Skeletal muscle tissue (tissue), 4 donors: Measurements from ENCODE around the gene RAB6D. TPM values are rescaled to one million over a fixed set of nuclear protein-coding genes. Genes with fewer than 3 reads are reported as not detected.
"Not testable (repeated sequence)": the region's sequence is repeated elsewhere in the genome, so short reads cannot be mapped to it uniquely, and the experiment has no call there.

Experiments
- H3K27ac ChIP-seq: one replicate; pipeline ENCODE4 v1.7.0; 2013; ENCODE audit warnings: mild to moderate bottlenecking, low read depth, low read length, inconsistent platforms
- H3K27me3 ChIP-seq, 3 donors: one replicate each; pipeline ENCODE4 v1.7.0; 2013; ENCODE audit warnings: low read length in 3 of 3; ENCODE audit not compliant: control insufficient read depth in 3 of 3, insufficient read depth in 3 of 3
- H3K36me3 ChIP-seq, 3 donors: one replicate each; pipeline ENCODE4 v1.7.0; 2013; ENCODE audit warnings: low read length in 3 of 3; ENCODE audit not compliant: control insufficient read depth in 3 of 3, insufficient read depth in 3 of 3
- H3K4me1 ChIP-seq, 3 donors: one replicate each; pipeline ENCODE4 v1.7.0; 2013; ENCODE audit warnings: low read length in 3 of 3, mild to moderate bottlenecking in 3 of 3; ENCODE audit not compliant: control insufficient read depth in 3 of 3, insufficient read depth in 3 of 3
- H3K4me3 ChIP-seq, 3 donors: one replicate each; pipeline ENCODE4 v1.7.0; 2013; ENCODE audit warnings: low read length in 3 of 3
- H3K9ac ChIP-seq, 3 donors: one replicate each; pipeline ENCODE4 v1.7.0; 2013; ENCODE audit warnings: low read length in 3 of 3, mild to moderate bottlenecking in 3 of 3, moderate library complexity in 2 of 3, low read depth in 1 of 3
- H3K9me3 ChIP-seq, 3 donors: one replicate each; pipeline ENCODE4 v1.7.0; 2013; ENCODE audit warnings: low read length in 3 of 3; ENCODE audit not compliant: control insufficient read depth in 3 of 3
- total RNA-seq: library from RNA; depleted of rRNA; stranded (reverse); fragments of >200 nt; gene quantifications from one replicate; pipeline ENCODE4 v1.2.3, GENCODE V29; 2014
- donor health status: Osteomylitis.

The RAB6D gene
- not detected for total RNA-seq

DNA sequence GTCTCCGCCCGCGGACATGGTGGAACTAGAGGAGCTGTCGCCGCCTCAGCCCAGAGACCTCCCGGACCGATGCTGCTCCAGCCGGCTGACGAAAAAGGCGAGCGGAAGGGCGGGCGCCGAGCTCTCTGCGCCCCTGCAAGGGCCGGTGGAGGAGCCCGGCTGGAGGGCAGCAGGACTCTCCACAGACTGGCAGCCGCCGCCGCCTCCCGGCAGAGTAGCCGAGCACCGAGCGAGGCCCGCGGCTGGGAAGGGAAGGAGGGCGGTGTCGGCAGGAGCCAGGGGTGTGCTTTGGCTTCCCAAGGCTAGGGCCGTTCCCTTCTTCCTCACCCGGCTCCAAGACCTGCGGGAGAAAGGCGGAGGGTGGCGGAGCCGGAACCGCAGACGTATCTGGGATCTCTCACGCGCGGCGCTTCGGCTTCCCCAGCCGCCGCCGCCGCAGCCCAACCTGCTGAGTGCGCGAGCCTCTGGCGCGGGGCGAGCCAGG lies at the start of gene RAB6D:
TSS of gene RAB6D (minus strand) at position 466 of the 484 bp plus-strand sequence. CDS start at position 18, 448 bp downstream.
- not testable (repeated sequence) for H3K4me3 ChIP-seq, H3K9ac ChIP-seq, H3K36me3 ChIP-seq, H3K9me3 ChIP-seq, H3K27ac ChIP-seq, H3K4me1 ChIP-seq
- H3K27me3 ChIP-seq: peaks cover 8 to 24% (median 15%) of the 10 kb centered on the region in 3 donors

DNA sequence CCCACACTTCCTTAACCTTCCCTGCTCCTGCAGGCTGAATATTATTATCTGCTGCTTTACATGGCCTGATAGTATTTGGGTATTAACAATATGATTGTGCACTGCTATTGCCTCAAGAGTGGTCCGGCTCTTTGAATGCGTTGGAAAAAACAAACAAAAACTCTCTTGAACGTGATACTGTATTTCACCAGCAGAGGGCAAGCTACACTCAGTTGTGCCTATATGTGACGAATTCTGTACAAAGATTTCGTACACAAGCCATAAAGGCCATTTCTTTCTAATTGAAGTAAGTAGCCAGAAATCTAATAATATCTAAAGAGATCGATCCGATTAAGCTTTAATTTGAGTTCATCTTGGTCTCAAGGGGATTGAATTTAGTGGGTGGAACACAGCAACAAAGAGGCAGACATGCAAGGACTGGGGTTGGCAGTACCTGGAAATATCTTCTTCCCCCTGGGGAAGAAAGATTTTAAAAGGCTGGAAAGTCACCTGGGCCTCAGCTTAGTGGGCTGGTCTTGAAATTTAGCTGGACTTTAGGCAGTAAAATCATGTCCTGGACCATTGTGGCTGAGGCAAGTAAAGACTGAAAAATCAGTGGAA lies 49.3 kb upstream of the RAB6D start:
- Histone ChIP-seq H3K4me3 (no peak overlapping the region), H3K27ac (no peak overlapping the region), H3K36me3 (no peaks in the 10 kb centered on the region), H3K9me3 (no peaks in the 10 kb centered on the region), H3K4me1 (no peaks in the 10 kb centered on the region), H3K9ac (no peak overlapping the region), H3K27me3 (peaks cover 0 to 9% (median 8%) of the 10 kb centered on the region in 3 donors)

DNA sequence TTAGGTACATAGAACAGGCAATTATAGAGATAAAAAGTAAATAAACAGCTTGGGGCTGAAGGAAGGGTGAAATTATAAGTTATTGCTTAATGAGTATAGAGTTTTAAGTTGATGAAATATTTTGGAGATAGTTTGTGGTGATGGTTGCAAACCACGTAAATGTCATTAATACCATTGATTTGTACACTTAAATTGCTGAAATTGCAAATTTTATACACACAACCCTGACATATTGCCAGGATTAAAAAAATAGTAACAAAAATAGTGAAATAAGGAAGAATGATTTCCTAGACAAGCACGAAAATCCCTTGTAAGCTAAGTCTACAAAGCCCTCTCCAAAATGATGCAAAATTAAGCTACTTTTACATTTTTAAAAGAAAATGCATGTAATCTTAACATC lies 46.2 kb upstream of the RAB6D start:
- no peak overlapping the region for H3K9ac ChIP-seq
- H3K4me3 ChIP-seq: no peak overlapping the region
- no peaks in the 10 kb centered on the region for H3K4me1 ChIP-seq
- peaks cover 3 to 11% (median 6%) of the 10 kb centered on the region in 3 donors for H3K27me3 ChIP-seq
- H3K27ac ChIP-seq: no peak overlapping the region
- H3K9me3 ChIP-seq: no peaks in the 10 kb centered on the region
- H3K36me3 ChIP-seq: no peaks in the 10 kb centered on the region

DNA sequence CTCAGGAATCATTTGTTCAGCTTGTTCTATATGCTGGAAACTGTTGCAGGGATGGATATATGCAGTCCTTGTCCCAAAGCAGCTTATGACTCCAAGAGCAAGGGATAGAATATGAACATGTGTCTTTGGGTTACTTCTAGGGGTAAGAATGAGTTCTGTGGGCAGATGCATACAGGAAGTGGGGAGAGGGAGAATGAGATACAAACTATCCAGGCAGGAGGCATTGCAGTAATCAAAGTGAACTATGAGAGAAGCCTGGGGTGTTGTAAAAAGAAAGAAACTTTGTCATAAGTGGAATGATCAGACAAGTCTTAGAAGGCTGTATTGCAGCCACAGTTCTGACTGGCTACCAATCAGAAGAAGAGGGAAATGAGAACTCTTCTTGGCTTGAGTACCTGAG lies 44.8 kb upstream of the RAB6D start:
- no peak overlapping the region for H3K9ac ChIP-seq
- H3K27ac ChIP-seq: no peak overlapping the region
- H3K36me3 ChIP-seq: no peaks in the 10 kb centered on the region
- H3K9me3 ChIP-seq: no peaks in the 10 kb centered on the region
- H3K4me3 ChIP-seq: no peak overlapping the region
- H3K4me1 ChIP-seq: no peaks in the 10 kb centered on the region
- peaks cover 5 to 15% (median 6%) of the 10 kb centered on the region in 3 donors for H3K27me3 ChIP-seq

DNA sequence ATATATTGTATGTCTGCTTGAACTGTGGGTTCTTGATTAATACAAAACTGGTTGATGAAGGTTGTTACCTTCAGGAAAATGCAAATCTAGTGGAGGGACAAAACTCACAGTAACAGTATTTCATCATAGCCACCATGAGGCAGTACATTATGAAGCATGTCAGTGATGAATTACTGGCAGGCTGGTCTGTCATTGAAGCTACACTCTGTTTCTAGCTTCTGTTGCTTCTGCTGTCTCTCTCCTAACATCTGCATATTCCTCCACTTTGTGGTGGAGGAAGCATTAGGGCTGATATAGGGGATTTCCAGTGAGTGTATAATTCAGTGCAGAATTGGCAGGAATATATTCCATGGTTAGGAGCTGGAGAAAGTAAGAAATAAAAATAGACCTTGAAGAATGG lies 44.2 kb upstream of the RAB6D start:
- Histone ChIP-seq H3K27me3 (peaks cover 5 to 13% (median 6%) of the 10 kb centered on the region in 3 donors), H3K4me3 (no peak overlapping the region), H3K36me3 (no peaks in the 10 kb centered on the region), H3K9me3 (no peaks in the 10 kb centered on the region), H3K4me1 (no peaks in the 10 kb centered on the region), H3K27ac (no peak overlapping the region), H3K9ac (no peak overlapping the region)

DNA sequence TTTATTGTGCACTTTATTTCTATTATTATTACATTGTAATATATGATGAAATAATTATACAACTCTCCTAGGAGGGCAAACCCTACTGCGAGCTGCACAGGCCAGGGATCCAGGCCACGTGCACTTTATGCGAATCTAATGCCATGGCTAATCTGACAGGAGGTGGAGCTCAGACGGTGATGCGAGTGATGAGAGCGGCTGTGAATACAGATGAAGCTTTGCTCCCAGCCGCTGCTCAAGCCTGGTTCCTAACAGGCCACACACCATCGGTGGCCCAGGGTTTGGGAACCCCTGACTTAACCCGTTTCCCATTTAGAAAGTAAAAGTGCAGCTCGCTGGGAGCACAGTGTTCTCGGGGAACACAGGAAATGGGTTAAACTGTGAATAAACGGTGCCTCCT lies 40.8 kb upstream of the RAB6D start:
- Histone ChIP-seq H3K4me1 (no peaks in the 10 kb centered on the region), H3K4me3 (no peak overlapping the region), H3K9ac (no peak overlapping the region), H3K9me3 (no peaks in the 10 kb centered on the region), H3K27ac (no peak overlapping the region), H3K27me3 (peaks cover 6 to 18% (median 15%) of the 10 kb centered on the region in 3 donors), H3K36me3 (no peaks in the 10 kb centered on the region)

DNA sequence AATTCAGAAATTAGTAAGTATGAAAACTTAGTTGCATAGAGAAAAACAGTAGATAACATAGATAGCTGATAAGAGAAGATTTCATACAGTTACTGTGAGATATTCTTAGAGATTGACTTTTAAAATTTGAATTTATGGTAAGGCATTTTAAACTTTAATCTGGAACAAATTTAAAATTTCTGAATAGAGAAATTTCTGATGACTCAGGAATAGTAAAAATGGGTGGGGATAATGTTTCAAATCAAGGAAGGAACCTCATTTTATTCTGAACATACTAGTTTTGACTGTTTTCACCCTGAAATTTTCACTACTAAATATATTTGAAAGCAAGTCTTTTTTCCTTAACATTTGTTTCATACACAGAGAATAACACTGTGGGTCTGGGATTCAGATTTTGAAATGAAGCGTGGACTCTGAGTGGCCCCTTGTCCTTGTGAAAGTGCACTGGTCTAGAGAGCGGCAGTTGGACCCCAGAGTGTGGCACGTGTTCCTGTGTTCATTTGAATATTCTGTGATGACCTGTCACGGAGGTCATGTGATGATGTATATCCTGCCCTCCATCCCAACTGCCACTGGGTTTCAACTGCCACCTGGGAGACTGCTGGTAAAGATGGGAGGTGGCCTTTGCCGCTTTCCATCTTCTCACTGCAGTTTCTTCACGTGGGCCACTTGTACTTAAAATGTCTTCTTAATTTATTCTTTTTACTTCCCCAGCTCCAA lies 38.5 kb upstream of the RAB6D start:
- Histone ChIP-seq H3K36me3 (no peaks in the 10 kb centered on the region), H3K4me1 (no peaks in the 10 kb centered on the region), H3K4me3 (no peak overlapping the region), H3K27me3 (peaks cover 6 to 17% (median 13%) of the 10 kb centered on the region in 3 donors), H3K27ac (no peak overlapping the region), H3K9ac (no peak overlapping the region), H3K9me3 (no peaks in the 10 kb centered on the region)

DNA sequence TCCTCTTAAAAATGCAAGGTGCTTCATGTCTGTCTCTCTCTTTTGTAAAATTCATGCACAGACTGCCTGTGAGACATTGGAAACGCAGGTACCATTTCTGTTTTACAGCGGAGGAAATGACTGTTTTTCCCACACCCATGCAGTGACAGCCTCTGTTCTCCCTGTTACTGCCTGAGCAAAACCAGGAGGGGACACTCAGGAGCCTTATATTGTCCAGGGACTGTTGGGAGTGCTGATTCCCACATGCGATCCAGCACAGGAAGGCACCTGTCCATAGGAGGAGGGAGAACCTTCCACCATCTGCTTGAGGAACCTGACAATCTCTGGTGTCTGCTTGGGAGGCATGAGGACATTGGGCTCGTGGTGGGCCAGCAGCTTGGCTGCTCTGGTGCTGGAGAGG lies 36.9 kb upstream of the RAB6D start:
- no peak overlapping the region for H3K27ac ChIP-seq
- H3K27me3 ChIP-seq: peaks cover 3 to 12% (median 11%) of the 10 kb centered on the region in 3 donors
- H3K4me3 ChIP-seq: no peak overlapping the region
- no peaks in the 10 kb centered on the region for H3K36me3 ChIP-seq
- H3K4me1 ChIP-seq: no peaks in the 10 kb centered on the region
- H3K9me3 ChIP-seq: no peaks in the 10 kb centered on the region
- H3K9ac ChIP-seq: no peak overlapping the region

DNA sequence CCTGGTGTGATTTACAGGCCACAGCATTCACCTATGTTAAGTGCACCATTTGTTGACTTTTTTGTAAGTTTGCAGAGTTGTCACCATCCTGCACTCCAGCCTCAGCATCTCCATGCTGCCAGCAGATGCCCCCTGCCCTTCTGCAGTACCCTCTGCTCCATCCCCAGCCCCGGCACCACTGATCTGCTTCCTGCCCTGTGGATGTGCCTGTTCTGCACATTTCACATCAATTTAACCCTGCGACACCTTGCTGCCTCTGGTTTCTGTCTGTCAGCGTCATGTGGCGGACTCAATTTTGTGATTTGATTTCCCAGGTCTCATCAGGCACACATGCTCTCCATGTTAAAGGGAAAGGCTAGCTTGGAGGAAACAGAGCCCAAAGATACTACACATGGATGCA lies 36.5 kb upstream of the RAB6D start:
- not testable (repeated sequence) for H3K9me3 ChIP-seq, H3K9ac ChIP-seq, H3K36me3 ChIP-seq, H3K4me1 ChIP-seq, H3K27ac ChIP-seq, H3K4me3 ChIP-seq
- H3K27me3 ChIP-seq: peaks cover 3 to 12% (median 11%) of the 10 kb centered on the region in 3 donors

DNA sequence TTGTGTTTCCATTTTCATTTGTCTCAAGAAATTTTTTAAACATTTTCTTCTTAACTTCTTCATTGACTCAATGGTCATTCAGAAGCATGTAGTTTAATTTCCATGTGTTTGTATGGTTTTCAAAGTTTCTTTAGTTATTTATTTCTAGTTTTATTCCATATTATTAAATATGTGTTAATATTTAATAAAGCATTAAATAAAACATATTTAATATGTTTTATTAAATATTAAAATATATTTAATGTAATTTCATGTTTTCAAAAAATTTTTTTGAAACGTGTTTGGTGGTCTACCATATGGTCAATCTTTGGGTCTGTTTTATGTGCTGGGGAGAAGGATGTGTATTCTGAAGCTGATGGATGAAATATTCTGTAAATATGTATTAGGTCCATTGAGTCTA lies 32.2 kb upstream of the RAB6D start:
- H3K4me1 ChIP-seq, H3K36me3 ChIP-seq, H3K9ac ChIP-seq, H3K9me3 ChIP-seq, H3K4me3 ChIP-seq, H3K27ac ChIP-seq: not testable (repeated sequence)
- peaks cover 2 to 25% (median 20%) of the 10 kb centered on the region in 3 donors for H3K27me3 ChIP-seq
